NCI-H187 treated with DMSO at 0.1 percent for 48 hours (cell line): ENCODE measurements around the gene FPGT.
"Not testable (repeated sequence)": the region's sequence is repeated elsewhere in the genome, so short reads cannot be mapped to it uniquely, and the experiment has no call there.

Experiments used
- DNase-seq: peaks from one replicate; lab custom pipeline; 2025; lab: John Stamatoyannopoulos, UW

Gene FPGT

GRCh38 chr1:74197657-74198552, at the start of gene FPGT, which contains the start of gene LRRIQ3:
Gene FPGT, plus strand, starts transcription at chr1:74198242. Its CDS starts 37 bp downstream, at chr1:74198279.
Gene LRRIQ3, minus strand, starts transcription at chr1:74198176. Its CDS starts 14,492 bp downstream, at chr1:74183684.
- DNase-seq = peak; percentile 76

- DNase-seq = no peak
These were observed 38.0 kb upstream of the FPGT start for GRCh38 chr1:74160046-74160445.

GRCh38 chr1:74161497-74161896, 36.5 kb upstream of the FPGT start:
- no peak for DNase-seq

- no peak for DNase-seq
These were observed 35.7 kb upstream of the FPGT start for GRCh38 chr1:74162333-74162732.

GRCh38 chr1:74174423-74174822, 23.6 kb upstream of the FPGT start:
- not testable (repeated sequence) for DNase-seq

GRCh38 chr1:74180490-74180889, 17.6 kb upstream of the FPGT start:
- DNase-seq = no peak

GRCh38 chr1:74193908-74194307, 4.1 kb upstream of the FPGT start:
- no peak for DNase-seq

- DNase-seq = no peak
These were observed 2.7 kb upstream of the FPGT start for GRCh38 chr1:74195339-74195738.

GRCh38 chr1:74197255-74197654, 787 bp upstream of the FPGT start:
- DNase-seq = no peak

- DNase-seq = no peak
These were observed 1.5 kb downstream of the FPGT start for GRCh38 chr1:74199504-74199903.

GRCh38 chr1:74205266-74205665, 7.2 kb downstream of the FPGT start:
- DNase-seq = no peak

- no peak for DNase-seq
These were observed 17.2 kb downstream of the FPGT start for GRCh38 chr1:74215229-74215628.

- DNase-seq = no peak
These were observed 24.7 kb downstream of the FPGT start for GRCh38 chr1:74222701-74223100.

- DNase-seq = no peak
These were observed 25.4 kb downstream of the FPGT start for GRCh38 chr1:74223453-74223852.

- DNase-seq = no peak
These were observed 37.1 kb downstream of the FPGT start, which contains the start of gene TNNI3K for GRCh38 chr1:74235153-74235552. Gene TNNI3K, plus strand, starts transcription at chr1:74235387. Its CDS starts 65 bp downstream, at chr1:74235452.

- DNase-seq = no peak
These were observed 38.4 kb downstream of the FPGT start for GRCh38 chr1:74236440-74236839.

- DNase-seq = no peak
These were observed 39.0 kb downstream of the FPGT start for GRCh38 chr1:74237035-74237434.

- DNase-seq = no peak
These were observed 39.7 kb downstream of the FPGT start for GRCh38 chr1:74237787-74238186.

- DNase-seq = no peak
These were observed 47.2 kb downstream of the FPGT start for GRCh38 chr1:74245168-74245772.

- no peak for DNase-seq
These were observed 48.3 kb downstream of the FPGT start for GRCh38 chr1:74246315-74246714.

- no peak for DNase-seq
These were observed 50.0 kb downstream of the FPGT start for GRCh38 chr1:74247881-74248528.

GRCh38 chr1:74253243-74253824, 55.3 kb downstream of the FPGT start:
- DNase-seq = not testable (repeated sequence)
